Peyer's patch (tissue), 4 donors: ENCODE measurements around the gene NPLOC4.

ENCODE experiments used
- POLR2A ChIP-seq, 2 donors: fragments of 450-650 bp; IDR thresholded peaks; one replicate each; pipeline ENCODE4 v1.5.1; 2017; ENCODE audit warnings: antibody characterized with exemption in 2 of 2, mild to moderate bottlenecking in 2 of 2, moderate library complexity in 2 of 2
- TF ChIP-seq, protein P1 (sequence below), 6 experiments: fragments of 450-650 bp in 4 of 6; fragments of 200-600 bp in 2 of 6; sonication (generic) in 1 of 6; IDR thresholded peaks; one replicate each; pipeline ENCODE4 v1.5.1; 2017 to 2019; ENCODE audit warnings: antibody characterized with exemption in 6 of 6, mild to moderate bottlenecking in 3 of 6, moderate library complexity in 1 of 6

DNA sequence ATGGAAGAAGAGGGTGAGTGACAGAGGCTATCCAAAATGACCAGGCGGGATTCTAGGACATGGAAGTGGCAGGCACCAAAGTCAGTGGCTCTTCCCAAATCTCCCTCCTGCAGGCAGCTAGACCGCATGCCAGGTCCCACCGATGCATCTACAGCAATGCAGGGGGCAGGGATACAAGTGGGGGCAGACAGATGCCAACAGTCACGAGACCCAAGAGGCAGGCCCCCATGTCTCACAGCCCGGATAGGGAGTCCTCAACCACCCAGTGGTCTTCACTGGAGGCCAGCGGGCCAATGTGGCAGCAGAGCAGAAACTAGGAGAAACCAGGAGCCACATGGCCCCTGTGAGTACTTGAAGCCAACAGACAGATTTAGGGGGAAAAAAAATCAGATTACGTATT is 20.0 kb downstream of the NPLOC4 start:
- TF ChIP-seq, protein P1, sequence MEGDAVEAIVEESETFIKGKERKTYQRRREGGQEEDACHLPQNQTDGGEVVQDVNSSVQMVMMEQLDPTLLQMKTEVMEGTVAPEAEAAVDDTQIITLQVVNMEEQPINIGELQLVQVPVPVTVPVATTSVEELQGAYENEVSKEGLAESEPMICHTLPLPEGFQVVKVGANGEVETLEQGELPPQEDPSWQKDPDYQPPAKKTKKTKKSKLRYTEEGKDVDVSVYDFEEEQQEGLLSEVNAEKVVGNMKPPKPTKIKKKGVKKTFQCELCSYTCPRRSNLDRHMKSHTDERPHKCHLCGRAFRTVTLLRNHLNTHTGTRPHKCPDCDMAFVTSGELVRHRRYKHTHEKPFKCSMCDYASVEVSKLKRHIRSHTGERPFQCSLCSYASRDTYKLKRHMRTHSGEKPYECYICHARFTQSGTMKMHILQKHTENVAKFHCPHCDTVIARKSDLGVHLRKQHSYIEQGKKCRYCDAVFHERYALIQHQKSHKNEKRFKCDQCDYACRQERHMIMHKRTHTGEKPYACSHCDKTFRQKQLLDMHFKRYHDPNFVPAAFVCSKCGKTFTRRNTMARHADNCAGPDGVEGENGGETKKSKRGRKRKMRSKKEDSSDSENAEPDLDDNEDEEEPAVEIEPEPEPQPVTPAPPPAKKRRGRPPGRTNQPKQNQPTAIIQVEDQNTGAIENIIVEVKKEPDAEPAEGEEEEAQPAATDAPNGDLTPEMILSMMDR (IDR thresholded peaks at IDR 0.05), result no peak
- TF ChIP-seq POLR2A (IDR thresholded peaks at IDR 0.05), result no peak
